Hepatocyte (in vitro differentiated cells): ENCODE results near the gene SNX5.

ENCODE experiments used
- EZH2phosphoT487 ChIP-seq: fragments of 200-600 bp; sonication (generic); IDR thresholded peaks from one replicate; pipeline ENCODE4 v1.6.1; 2018; ENCODE audit warnings: antibody characterized with exemption, mild to moderate bottlenecking, low read depth, moderate library complexity; ENCODE audit not compliant: unreplicated experiment, severe bottlenecking
- TF ChIP-seq, protein P1 (sequence below): fragments of 200-600 bp; sonication (generic); IDR thresholded peaks from 2 replicates; pipeline ENCODE4 v1.5.1; 2016; ENCODE audit warnings: antibody characterized with exemption, mild to moderate bottlenecking; ENCODE audit not compliant: poor library complexity

GRCh38 chr20:17928633-17929311 is 39.8 kb downstream of the SNX5 start:
- TF ChIP-seq, protein P1, sequence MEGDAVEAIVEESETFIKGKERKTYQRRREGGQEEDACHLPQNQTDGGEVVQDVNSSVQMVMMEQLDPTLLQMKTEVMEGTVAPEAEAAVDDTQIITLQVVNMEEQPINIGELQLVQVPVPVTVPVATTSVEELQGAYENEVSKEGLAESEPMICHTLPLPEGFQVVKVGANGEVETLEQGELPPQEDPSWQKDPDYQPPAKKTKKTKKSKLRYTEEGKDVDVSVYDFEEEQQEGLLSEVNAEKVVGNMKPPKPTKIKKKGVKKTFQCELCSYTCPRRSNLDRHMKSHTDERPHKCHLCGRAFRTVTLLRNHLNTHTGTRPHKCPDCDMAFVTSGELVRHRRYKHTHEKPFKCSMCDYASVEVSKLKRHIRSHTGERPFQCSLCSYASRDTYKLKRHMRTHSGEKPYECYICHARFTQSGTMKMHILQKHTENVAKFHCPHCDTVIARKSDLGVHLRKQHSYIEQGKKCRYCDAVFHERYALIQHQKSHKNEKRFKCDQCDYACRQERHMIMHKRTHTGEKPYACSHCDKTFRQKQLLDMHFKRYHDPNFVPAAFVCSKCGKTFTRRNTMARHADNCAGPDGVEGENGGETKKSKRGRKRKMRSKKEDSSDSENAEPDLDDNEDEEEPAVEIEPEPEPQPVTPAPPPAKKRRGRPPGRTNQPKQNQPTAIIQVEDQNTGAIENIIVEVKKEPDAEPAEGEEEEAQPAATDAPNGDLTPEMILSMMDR: no peak
- no peak for TF ChIP-seq EZH2phosphoT487
